ENCODE measurements around the gene ARHGAP24. TPM values are rescaled to one million over a fixed set of nuclear protein-coding genes. Genes with fewer than 3 reads are reported as not detected.
A peak's percentile ranks its signal among the peaks of the same experiment; 100 is the strongest.

The ARHGAP24 gene
- total and polyA plus RNA-seq, 12 donors: 6.7 to 35.5 (median 23.9) TPM

DNA sequence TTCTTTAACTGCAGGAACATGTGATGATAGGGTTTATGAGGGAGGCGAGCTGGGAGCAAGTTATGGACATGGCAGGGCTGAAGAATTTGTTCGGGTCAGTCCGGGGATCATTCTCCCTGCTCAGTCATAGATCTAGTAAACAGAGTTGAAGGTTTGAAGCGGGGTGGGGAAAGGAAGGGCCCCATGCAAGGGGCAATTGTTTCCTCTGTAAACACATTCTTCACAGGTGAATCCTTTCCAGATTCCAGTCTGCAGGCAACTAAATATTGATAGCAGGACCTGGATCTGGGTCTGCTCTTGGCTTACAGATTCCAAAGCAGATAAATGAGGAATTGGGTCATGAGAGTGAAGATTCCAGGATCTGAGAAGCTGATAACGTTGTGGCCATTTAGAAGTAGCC lies 44.3 kb upstream of the ARHGAP24 start:
- DNase-seq (no peak), ATAC-seq (no peak)
- Histone ChIP-seq H3K4me3 (no peak overlapping the region), H3K4me1 (peaks cover 0 to 17% (median 7%) of the 10 kb centered on the region in 9 donors), H3K36me3 (no peaks in the 10 kb centered on the region), H3K27me3 (no peaks in the 10 kb centered on the region), H3K9me3 (peaks cover 0 to 7% (median 0%) of the 10 kb centered on the region in 11 donors), H3K27ac (no peak overlapping the region)
- intact Hi-C loops (cut with DNase I): loop anchor here in 1 of 10 donors (5.0 kb wide), 1 partner anchor 42 kb away; no protein-coding TSS in a partner anchor
- TF ChIP-seq, protein P1, sequence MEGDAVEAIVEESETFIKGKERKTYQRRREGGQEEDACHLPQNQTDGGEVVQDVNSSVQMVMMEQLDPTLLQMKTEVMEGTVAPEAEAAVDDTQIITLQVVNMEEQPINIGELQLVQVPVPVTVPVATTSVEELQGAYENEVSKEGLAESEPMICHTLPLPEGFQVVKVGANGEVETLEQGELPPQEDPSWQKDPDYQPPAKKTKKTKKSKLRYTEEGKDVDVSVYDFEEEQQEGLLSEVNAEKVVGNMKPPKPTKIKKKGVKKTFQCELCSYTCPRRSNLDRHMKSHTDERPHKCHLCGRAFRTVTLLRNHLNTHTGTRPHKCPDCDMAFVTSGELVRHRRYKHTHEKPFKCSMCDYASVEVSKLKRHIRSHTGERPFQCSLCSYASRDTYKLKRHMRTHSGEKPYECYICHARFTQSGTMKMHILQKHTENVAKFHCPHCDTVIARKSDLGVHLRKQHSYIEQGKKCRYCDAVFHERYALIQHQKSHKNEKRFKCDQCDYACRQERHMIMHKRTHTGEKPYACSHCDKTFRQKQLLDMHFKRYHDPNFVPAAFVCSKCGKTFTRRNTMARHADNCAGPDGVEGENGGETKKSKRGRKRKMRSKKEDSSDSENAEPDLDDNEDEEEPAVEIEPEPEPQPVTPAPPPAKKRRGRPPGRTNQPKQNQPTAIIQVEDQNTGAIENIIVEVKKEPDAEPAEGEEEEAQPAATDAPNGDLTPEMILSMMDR (IDR thresholded peaks at IDR 0.05): no peak
- 74 to 80% methylated on average over 5 of the region's 5 CpGs for whole genome bisulfite sequencing, 2 donors

DNA sequence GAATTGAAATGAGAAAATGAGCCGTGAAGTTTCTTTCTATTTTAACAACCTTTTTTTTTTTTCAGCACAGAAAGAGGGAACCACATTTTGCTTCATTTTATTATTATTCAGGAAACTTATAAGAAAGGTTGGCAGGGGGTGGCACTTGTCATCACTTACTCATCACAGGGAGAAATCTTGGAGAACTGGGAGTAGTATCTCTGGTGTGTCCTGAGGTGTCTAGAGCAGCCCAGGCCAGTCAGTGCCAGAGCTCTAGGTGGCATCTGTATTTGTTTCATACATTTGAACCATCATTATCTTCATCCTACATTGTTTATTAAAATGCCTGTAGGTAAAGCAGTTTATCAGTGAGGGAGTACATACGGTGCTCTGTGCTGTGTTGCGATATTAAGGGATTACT lies 43.8 kb upstream of the ARHGAP24 start:
- DNase-seq: no peak
- TF ChIP-seq, protein P1 (IDR thresholded peaks at IDR 0.05): no peak
- no peak for ATAC-seq
- H3K27me3 ChIP-seq: no peaks in the 10 kb centered on the region
- peaks cover 0 to 17% (median 7%) of the 10 kb centered on the region in 9 donors for H3K4me1 ChIP-seq
- WGBS, 2 donors: 58 to 68% methylated on average over 3 of the region's 3 CpGs
- H3K36me3 ChIP-seq: no peaks in the 10 kb centered on the region
- H3K9me3 ChIP-seq: peaks cover 0 to 7% (median 0%) of the 10 kb centered on the region in 11 donors
- H3K27ac ChIP-seq: no peak overlapping the region
- no peak overlapping the region for H3K4me3 ChIP-seq
- intact Hi-C loops (cut with DNase I): loop anchor here in 1 of 10 donors (5.0 kb wide), 1 partner anchor 41 kb away; no protein-coding TSS in a partner anchor

DNA sequence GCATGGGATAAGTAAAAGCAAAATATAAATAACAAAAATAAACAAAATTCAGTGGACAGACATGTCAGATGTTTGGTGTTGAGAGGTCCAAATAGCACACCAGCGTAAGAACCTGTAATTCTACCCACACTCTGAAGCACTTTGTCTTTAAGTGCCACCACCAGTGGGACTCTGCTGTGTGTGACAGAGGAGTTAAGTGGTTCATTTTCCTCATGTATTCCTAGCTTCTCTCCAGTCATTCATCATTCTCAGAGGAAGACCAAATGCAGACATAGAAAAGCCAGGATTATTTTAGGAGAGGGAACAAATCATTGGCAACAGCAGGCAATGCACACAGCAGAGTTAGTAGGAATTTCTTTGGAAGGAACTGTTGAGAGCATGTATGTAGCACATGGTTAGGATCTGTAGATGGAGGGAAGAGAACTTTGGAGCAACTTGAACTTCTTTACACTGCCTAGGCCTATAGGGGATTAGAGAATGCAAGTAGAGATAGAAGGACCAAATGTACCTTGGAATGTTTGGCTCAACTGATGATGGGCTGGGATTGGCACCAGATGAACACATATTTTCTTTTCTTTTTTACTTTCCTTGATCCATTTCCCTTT lies 43.0 kb upstream of the ARHGAP24 start:
- 59 to 79% methylated on average over 1 of the region's 1 CpG for WGBS, 2 donors
- no peak overlapping the region for H3K27ac ChIP-seq

DNA sequence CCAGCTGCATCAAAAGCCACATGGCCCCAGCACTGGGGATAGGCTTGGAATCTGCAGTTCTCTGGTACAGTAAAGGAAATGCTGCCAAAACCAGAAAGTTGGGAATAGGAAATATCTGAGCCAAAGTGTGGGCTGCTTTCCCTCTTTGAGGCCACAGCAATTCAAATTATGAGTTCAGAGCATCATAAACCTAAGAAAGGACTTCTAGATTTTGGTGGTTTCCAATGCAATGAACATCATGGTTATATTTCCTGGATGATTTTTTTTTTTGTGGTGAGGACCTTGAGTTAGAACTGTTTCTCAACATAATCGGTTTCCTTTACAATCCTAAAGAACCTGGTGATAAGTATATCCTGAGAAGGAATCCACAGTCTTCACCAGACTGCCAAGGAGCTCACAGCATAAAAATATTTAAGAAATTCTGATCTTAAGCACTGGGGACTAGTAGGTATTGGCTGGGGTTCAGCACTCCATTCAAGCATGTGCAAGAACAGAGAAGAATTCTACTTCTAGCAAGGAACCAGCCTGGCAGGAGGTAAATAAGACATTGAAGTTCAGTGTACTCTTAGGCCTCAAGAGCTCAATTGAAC lies 29.8 kb upstream of the ARHGAP24 start:
- WGBS, 2 donors: 67 to 76% methylated on average over 1 of the region's 1 CpG
- TF ChIP-seq, protein P1 (IDR thresholded peaks at IDR 0.05): no peak
- Histone ChIP-seq H3K4me1 (peaks cover 0 to 7% (median 5%) of the 10 kb centered on the region in 9 donors), H3K27me3 (no peaks in the 10 kb centered on the region), H3K36me3 (no peaks in the 10 kb centered on the region), H3K27ac (peak overlapping the region in 1 of 10 donors; percentile 43), H3K4me3 (no peak overlapping the region), H3K9me3 (no peaks in the 10 kb centered on the region)
- intact Hi-C loops (cut with DNase I): no loop called here
- ATAC-seq: peak in 3 of 8 donors; percentile 47 to 56 (median 48)
- no peak for DNase-seq

More for the DNA sequence above, 43.0 kb upstream of the ARHGAP24 start:
- Histone ChIP-seq H3K4me3 (no peak overlapping the region), H3K36me3 (no peaks in the 10 kb centered on the region), H3K9me3 (peaks cover 0 to 7% (median 0%) of the 10 kb centered on the region in 11 donors), H3K4me1 (peaks cover 0 to 12% (median 3%) of the 10 kb centered on the region in 9 donors), H3K27me3 (no peaks in the 10 kb centered on the region)
- intact Hi-C loops (cut with DNase I): loop anchor here in 1 of 10 donors (5.0 kb wide), 1 partner anchor 40 kb away; no protein-coding TSS in a partner anchor
- TF ChIP-seq, protein P1 (IDR thresholded peaks at IDR 0.05): no peak
- DNase-seq: no peak
- ATAC-seq: peak in 1 of 8 donors; percentile 53
